ENCODE data around the gene PPIL4. TPM values are rescaled to one million over a fixed set of nuclear protein-coding genes. Genes with fewer than 3 reads are reported as not detected.

Gene PPIL4
- total RNA-seq, 4 donors from 2014 or later = 10.2 to 57.2 (median 43.2) TPM

- Histone ChIP-seq H3K4me3 (peak within 1 kb of the TSS; percentile 88 to 100), H3K27me3 (no peaks in the 10 kb centered on the region), H3K4me1 (peaks cover 0 to 9% of the 10 kb centered on the region in 2 donors), H3K36me3 (no peaks in the 10 kb centered on the region), H3K27ac (peak within 1 kb of the TSS; percentile 76 to 99), H3K9me3 (no peaks in the 10 kb centered on the region)
- intact Hi-C loops (cut with DNase I; ENCODE audit: low total_unique reads) = no loop called here
- DNase-seq = peak; percentile 92 to 97
- TF ChIP-seq POLR2A (IDR thresholded peaks at IDR 0.05) = no peak
- TF ChIP-seq CTCF (IDR thresholded peaks at IDR 0.05) = peak; percentile 43 to 69 (median 59)
Measured at GRCh38 chr6:149565527-149566409, 19.9 kb upstream of the PPIL4 start, which contains the start of gene GINM1. Gene GINM1, plus strand, starts transcription at chr6:149566375. Its CDS starts 40 bp downstream, at chr6:149566415.

- Histone ChIP-seq H3K4me1 (peaks cover 0 to 9% of the 10 kb centered on the region in 2 donors), H3K27ac (no peak overlapping the region), H3K27me3 (no peaks in the 10 kb centered on the region), H3K4me3 (no peak overlapping the region), H3K36me3 (no peaks in the 10 kb centered on the region), H3K9me3 (no peaks in the 10 kb centered on the region)
- TF ChIP-seq CTCF (IDR thresholded peaks at IDR 0.05) = no peak
- no peak for TF ChIP-seq POLR2A (IDR thresholded peaks at IDR 0.05)
- DNase-seq = no peak
- intact Hi-C loops (cut with DNase I; ENCODE audit: low total_unique reads) = no loop called here
Measured at GRCh38 chr6:149563928-149564325, 18.1 kb upstream of the PPIL4 start.

- no peaks in the 10 kb centered on the region for H3K9me3 ChIP-seq
- DNase-seq = no peak
- no peak for TF ChIP-seq CTCF (IDR thresholded peaks at IDR 0.05)
- TF ChIP-seq POLR2A (IDR thresholded peaks at IDR 0.05) = no peak
- no peaks in the 10 kb centered on the region for H3K36me3 ChIP-seq
- no peaks in the 10 kb centered on the region for H3K27me3 ChIP-seq
- no peak overlapping the region for H3K4me3 ChIP-seq
- intact Hi-C loops (cut with DNase I; ENCODE audit: low total_unique reads) = no loop called here
- peaks cover 0 to 9% of the 10 kb centered on the region in 2 donors for H3K4me1 ChIP-seq
- no peak overlapping the region for H3K27ac ChIP-seq
Measured at GRCh38 chr6:149563203-149563927, 17.5 kb upstream of the PPIL4 start.

- DNase-seq = no peak
- Histone ChIP-seq H3K27me3 (no peaks in the 10 kb centered on the region), H3K4me1 (no peaks in the 10 kb centered on the region), H3K9me3 (no peaks in the 10 kb centered on the region), H3K4me3 (no peak overlapping the region), H3K27ac (no peak overlapping the region), H3K36me3 (no peaks in the 10 kb centered on the region)
- intact Hi-C loops (cut with DNase I; ENCODE audit: low total_unique reads) = no loop called here
- no peak for TF ChIP-seq POLR2A (IDR thresholded peaks at IDR 0.05)
- no peak for TF ChIP-seq CTCF (IDR thresholded peaks at IDR 0.05)
Measured at GRCh38 chr6:149560736-149561135, 14.9 kb upstream of the PPIL4 start.

GRCh38 chr6:149559389-149559788 lies 13.5 kb upstream of the PPIL4 start:
- no peaks in the 10 kb centered on the region for H3K4me1 ChIP-seq
- no peak for TF ChIP-seq POLR2A (IDR thresholded peaks at IDR 0.05)
- no peak for TF ChIP-seq CTCF (IDR thresholded peaks at IDR 0.05)
- H3K27ac ChIP-seq = no peak overlapping the region
- H3K36me3 ChIP-seq = no peaks in the 10 kb centered on the region
- H3K4me3 ChIP-seq = no peak overlapping the region
- no peaks in the 10 kb centered on the region for H3K27me3 ChIP-seq
- DNase-seq = no peak
- no peaks in the 10 kb centered on the region for H3K9me3 ChIP-seq
- intact Hi-C loops (cut with DNase I; ENCODE audit: low total_unique reads) = no loop called here

Data from uterus (tissue), 4 donors.